H1 (cell line): ENCODE data around the gene PTPN9. TPM values are rescaled to one million over a fixed set of nuclear protein-coding genes. Genes with fewer than 3 reads are reported as not detected.

Experiments used
- CTCF ChIA-PET: fragments of 300-600 bp; sonication (Branson Sonifier 250); formaldehyde crosslinking; loops from one replicate; lab custom pipeline; 2021; ENCODE audit not compliant: partially characterized antibody; lab: Charles Lee
- POLR2A ChIA-PET: fragments of 300-600 bp; sonication (Branson Sonifier 250); formaldehyde crosslinking; loops from one replicate; lab custom pipeline; 2021; ENCODE audit warnings: inconsistent platforms; ENCODE audit not compliant: partially characterized antibody; lab: Charles Lee
- DNase-seq, 2 experiments: peaks; one replicate each; pipeline versions ENCODE4 v3.0.0 to v3.0.0-alpha.2; 2010 to 2022; ENCODE audit warnings: low spot score in 2 of 2, low read depth in 1 of 2, mixed read lengths in 1 of 2
- FAIRE-seq: peaks from 2 replicates; lab custom pipeline; 2011; peaks lifted over from hg19 to GRCh38; lab: Jason Lieb, UNC
- H2AFZ ChIP-seq: 2 replicates; pipeline ENCODE4 v1.8.1; 2012; ENCODE audit warnings: low read length, inconsistent platforms
- H2AK5ac ChIP-seq: 2 replicates; pipeline ENCODE4 v1.6.1; 2013; ENCODE audit warnings: low read depth, low read length
- H2BK120ac ChIP-seq: replicated peaks from 2 replicates; pipeline ENCODE3; 2013; ENCODE audit warnings: low read depth, low read length, inconsistent platforms
- H2BK12ac ChIP-seq: 2 replicates; pipeline ENCODE4 v1.6.1; 2013; ENCODE audit warnings: low read depth, low read length
- H2BK15ac ChIP-seq: 2 replicates; pipeline ENCODE4 v1.6.1; 2013; ENCODE audit warnings: low read length
- H2BK20ac ChIP-seq: 2 replicates; pipeline ENCODE4 v1.6.1; 2013; ENCODE audit warnings: low read length
- H2BK5ac ChIP-seq: 2 replicates; pipeline ENCODE4 v1.6.1; 2013; ENCODE audit warnings: low read depth, low read length
- H3K14ac ChIP-seq: 2 replicates; pipeline ENCODE4 v1.6.1; 2013; ENCODE audit warnings: inconsistent platforms; ENCODE audit not compliant: insufficient read length
- H3K18ac ChIP-seq: 2 replicates; pipeline ENCODE4 v1.6.1; 2013; ENCODE audit warnings: low read length; ENCODE audit errors: extremely low read depth
- H3K23ac ChIP-seq: 2 replicates; pipeline ENCODE4 v1.6.1; 2013; ENCODE audit warnings: inconsistent platforms; ENCODE audit not compliant: insufficient read length
- H3K23me2 ChIP-seq: 2 replicates; pipeline ENCODE4 v1.6.1; 2013; ENCODE audit warnings: low read depth, low read length
- H3K27ac ChIP-seq: 2 replicates; pipeline ENCODE4 v1.6.1; 2011; ENCODE audit warnings: low read depth, low read length, inconsistent platforms
- H3K27me3 ChIP-seq, 4 experiments: replicated peaks in 1 of 4; 1 replicate in 1 of 4; 2 replicates in 3 of 4; pipeline versions ENCODE4 v1.6.1 to v1.8.1; 2011 to 2013; ENCODE audit warnings: low read length in 3 of 4, mild to moderate bottlenecking in 3 of 4, inconsistent platforms in 2 of 4, mixed read lengths in 2 of 4, moderate library complexity in 1 of 4; ENCODE audit not compliant: control insufficient read depth in 3 of 4, insufficient read depth in 3 of 4; ENCODE audit errors: extremely low read depth in 1 of 4
- H3K36me3 ChIP-seq, 4 experiments: 2 replicates each; pipeline versions ENCODE4 v1.6.1 to v1.8.1; 2011 to 2013; ENCODE audit warnings: mild to moderate bottlenecking in 4 of 4, low read length in 3 of 4, moderate library complexity in 2 of 4, control low read depth in 1 of 4, inconsistent platforms in 1 of 4; ENCODE audit not compliant: insufficient read depth in 4 of 4, control insufficient read depth in 2 of 4
- H3K4ac ChIP-seq: replicated peaks from 2 replicates; pipeline ENCODE3; 2013; ENCODE audit warnings: low read length, low read depth, mixed read lengths, inconsistent platforms; ENCODE audit not compliant: insufficient read length
- H3K4me1 ChIP-seq, 4 experiments: replicated peaks in 1 of 4; 1 replicate in 1 of 4; 2 replicates in 3 of 4; pipeline versions ENCODE4 v1.6.1 to v1.8.1; 2011 to 2013; ENCODE audit warnings: low read length in 3 of 4, inconsistent platforms in 2 of 4, mixed read lengths in 1 of 4; ENCODE audit not compliant: insufficient read depth in 4 of 4, control insufficient read depth in 3 of 4
- H3K4me2 ChIP-seq, 2 experiments: 2 replicates each; pipeline versions ENCODE4 v1.6.1 to v1.8.1; 2011 to 2013; ENCODE audit warnings: low read depth in 2 of 2, low read length in 2 of 2, control low read depth in 1 of 2, inconsistent platforms in 1 of 2, mild to moderate bottlenecking in 1 of 2; ENCODE audit not compliant: insufficient read depth in 1 of 2
- H3K4me3 ChIP-seq, 4 experiments: fragments of 200-600, 300-600 bp in 1 of 4; sonication (generic), shearing (Covaris generic), sonication (Bioruptor Twin) in 1 of 4; 2 replicates each; pipeline versions ENCODE4 v1.5.1 to v1.8.1; 2011 to 2016; ENCODE audit warnings: low read length in 4 of 4, low read depth in 3 of 4, control low read depth in 2 of 4, inconsistent platforms in 2 of 4, mild to moderate bottlenecking in 2 of 4, mixed read lengths in 1 of 4, moderate library complexity in 1 of 4; ENCODE audit not compliant: insufficient read depth in 2 of 4; ENCODE audit errors: extremely low read depth in 1 of 4
- H3K56ac ChIP-seq: replicated peaks from 2 replicates; pipeline ENCODE3; 2013; ENCODE audit warnings: low read depth, mild to moderate bottlenecking, mixed read lengths, low read length, inconsistent platforms; ENCODE audit not compliant: insufficient read length
- H3K79me1 ChIP-seq: 2 replicates; pipeline ENCODE4 v1.6.1; 2013; ENCODE audit warnings: low read depth, low read length, control low read depth
- H3K79me2 ChIP-seq, 2 experiments: 2 replicates each; pipeline versions ENCODE4 v1.6.1 to v1.8.1; 2012 to 2013; ENCODE audit warnings: low read length in 2 of 2, mild to moderate bottlenecking in 2 of 2, inconsistent platforms in 1 of 2; ENCODE audit not compliant: insufficient read depth in 2 of 2, control insufficient read depth in 1 of 2
- H3K9ac ChIP-seq, 4 experiments: replicated peaks in 1 of 4; 1 replicate in 1 of 4; 2 replicates in 3 of 4; pipeline versions ENCODE4 v1.6.1 to v1.8.1; 2011 to 2013; ENCODE audit warnings: low read depth in 3 of 4, low read length in 3 of 4, control low read depth in 2 of 4, mild to moderate bottlenecking in 2 of 4, moderate library complexity in 2 of 4, inconsistent platforms in 1 of 4; ENCODE audit errors: extremely low read depth in 1 of 4
- H3K9me3 ChIP-seq, 2 experiments: 2 replicates each; pipeline versions ENCODE4 v1.6.1 to v1.8.1; 2012 to 2013; ENCODE audit warnings: mild to moderate bottlenecking in 2 of 2, moderate library complexity in 2 of 2, control low read depth in 1 of 2, inconsistent platforms in 1 of 2, low read depth in 1 of 2, low read length in 1 of 2, mixed read lengths in 1 of 2; ENCODE audit not compliant: insufficient read depth in 2 of 2
- H4K20me1 ChIP-seq, 2 experiments: replicated peaks in 1 of 2; 2 replicates each; pipeline versions ENCODE3 to v1.8.1; 2011 to 2013; ENCODE audit warnings: inconsistent platforms in 2 of 2, low read length in 2 of 2, mild to moderate bottlenecking in 1 of 2; ENCODE audit not compliant: insufficient read depth in 2 of 2, control insufficient read depth in 1 of 2
- H4K5ac ChIP-seq: 2 replicates; pipeline ENCODE4 v1.6.1; 2013; ENCODE audit warnings: low read length, low read depth, mixed read lengths, inconsistent platforms; ENCODE audit not compliant: insufficient read length
- H4K8ac ChIP-seq: 2 replicates; pipeline ENCODE4 v1.8.0; 2013; ENCODE audit warnings: mild to moderate bottlenecking, moderate library complexity, low read length, inconsistent platforms; ENCODE audit not compliant: insufficient read depth; ENCODE audit errors: extremely low read depth
- H4K91ac ChIP-seq: replicated peaks from 2 replicates; pipeline ENCODE3; 2013; ENCODE audit warnings: low read length, mixed read lengths, inconsistent platforms; ENCODE audit not compliant: insufficient read length
- ASH2L ChIP-seq: fragments of 200-600, 300-600 bp; sonication (generic); IDR thresholded peaks from one replicate; pipeline ENCODE4 v1.7.1; 2017; ENCODE audit warnings: low read length
- CBX8 ChIP-seq: fragments of 300-800, 300-1000 bp; sonication (generic); IDR thresholded peaks from 2 replicates; pipeline ENCODE4 v1.7.1; 2016; ENCODE audit warnings: low read depth, low read length, borderline replicate concordance
- FOSL1 ChIP-seq: IDR thresholded peaks from 2 replicates; pipeline ENCODE4 v1.6.1; 2011; ENCODE audit warnings: mild to moderate bottlenecking, low read depth, low read length, moderate library complexity; ENCODE audit not compliant: insufficient read depth
- GABPA ChIP-seq: IDR thresholded peaks from 2 replicates; pipeline ENCODE4 v1.6.1; 2011; ENCODE audit warnings: mild to moderate bottlenecking, low read length, moderate library complexity, borderline replicate concordance; ENCODE audit not compliant: insufficient read depth
- JUND ChIP-seq: IDR thresholded peaks from 2 replicates; pipeline ENCODE4 v1.6.1; 2011; ENCODE audit warnings: mild to moderate bottlenecking, improper control_type of control experiment, low read length
- MAFK ChIP-seq: IDR thresholded peaks from 2 replicates; pipeline ENCODE4 v1.6.1; 2012; ENCODE audit warnings: low read depth, mild to moderate bottlenecking, improper control_type of control experiment, low read length
- PHF8 ChIP-seq: fragments of 200-600 bp; sonication (generic); conservative IDR thresholded peaks from 2 replicates; pipeline ENCODE4 v1.7.1; 2012; ENCODE audit warnings: low read depth, mild to moderate bottlenecking, inconsistent platforms, low read length, moderate library complexity
- RBBP5 ChIP-seq: IDR thresholded peaks from 2 replicates; pipeline ENCODE4 v1.7.1; 2012; ENCODE audit warnings: low read depth, mild to moderate bottlenecking, inconsistent platforms, low read length, moderate library complexity, borderline replicate concordance
- SP1 ChIP-seq: IDR thresholded peaks from 2 replicates; pipeline ENCODE4 v1.6.1; 2011; ENCODE audit warnings: low read depth, low read length
- SP2 ChIP-seq: IDR thresholded peaks from 2 replicates; pipeline ENCODE4 v1.6.1; 2012; ENCODE audit warnings: mild to moderate bottlenecking, low read length, inconsistent platforms
- WGBS, 2 experiments: shearing (Covaris generic) in 1 of 2; methylation state at CpG; one replicate each; pipeline versions ENCODE4 v1.1.6 to v1.1.7; 2013 to 2015; ENCODE audit warnings: low lambda C conversion rate in 2 of 2, mixed read lengths in 2 of 2, inconsistent platforms in 1 of 2, low coverage in 1 of 2, missing lambda C conversion rate in 1 of 2; ENCODE audit not compliant: insufficient replicate concordance in 2 of 2, insufficient coverage in 1 of 2, insufficient read length in 1 of 2; ENCODE audit errors: extremely low coverage in 1 of 2, missing lambda C conversion rate in 1 of 2; 5-methylcytosine and 5-hydroxymethylcytosine counted together
- polyA plus RNA-seq, 7 experiments: library from polyadenylated mRNA; depleted of rRNA in 3 of 7; stranded (reverse) in 5 of 7; unstranded in 2 of 7; fragments of >200 nt in 5 of 7; fragments of 200-250 nt in 2 of 7; gene quantifications; 1 replicate in 5 of 7; 2 replicates in 1 of 7; 4 replicates in 1 of 7; pipeline versions ENCODE4 v1.2.1 to v1.2.3, GENCODE V29; 2011 to 2013; ENCODE audit warnings: missing spikeins in 2 of 7, mixed read lengths in 2 of 7
- total RNA-seq: library from RNA; stranded (reverse); fragmentation: NEBNext Ultra II Directional; extraction: Animal tissue kit (Norgen Biotek cat#: 25700); gene quantifications from 2 replicates; pipeline ENCODE4 v1.2.1, GENCODE V29; 2021

Gene PTPN9
- total and polyA plus RNA-seq, 2 of the 8 experiments (the other 6 are each of a cell fraction or from before 2014, with no cell fraction given): 46.6 to 57.4 TPM

DNA sequence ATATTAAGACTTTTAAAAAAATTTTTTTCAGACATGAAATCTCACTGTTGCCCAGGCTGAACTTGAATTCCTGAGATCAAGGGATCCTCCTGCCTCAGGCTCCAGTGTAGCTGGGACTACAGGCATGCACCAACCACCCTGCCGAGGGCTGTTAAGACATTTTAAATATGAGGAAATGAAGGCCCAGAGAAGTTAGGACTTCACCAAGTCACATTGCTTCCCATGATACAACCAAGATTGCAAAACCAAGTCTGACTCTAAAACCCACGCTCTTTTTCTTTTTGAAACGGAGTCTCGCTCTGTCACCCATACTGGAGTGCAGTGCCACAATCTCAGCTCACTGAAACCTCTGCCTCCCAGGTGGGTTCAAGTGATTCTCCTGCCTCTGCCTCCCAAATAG lies 28.0 kb downstream of the PTPN9 start:
- no peaks in the 10 kb centered on the region for H3K27me3 ChIP-seq
- no peak overlapping the region for H2AK5ac ChIP-seq
- no peak overlapping the region for H3K18ac ChIP-seq
- H4K8ac ChIP-seq: no peak overlapping the region
- no peak for DNase-seq
- no peaks in the 10 kb centered on the region for H3K9me3 ChIP-seq
- no peak overlapping the region for H3K56ac ChIP-seq
- H2BK5ac ChIP-seq: no peak overlapping the region
- H3K23me2 ChIP-seq: no peaks in the 10 kb centered on the region
- H3K9ac ChIP-seq: no peak overlapping the region; a peak in 1 of 7 replicates
- no peak overlapping the region for H3K27ac ChIP-seq
- H2BK15ac ChIP-seq: no peak overlapping the region
- H4K20me1 ChIP-seq: peaks cover 0 to 3% of the 10 kb centered on the region in 2 experiments
- no peak overlapping the region for H3K4me3 ChIP-seq
- H2BK12ac ChIP-seq: no peak overlapping the region
- no peak overlapping the region for H4K91ac ChIP-seq
- H2BK20ac ChIP-seq: no peak overlapping the region
- H3K79me1 ChIP-seq: peaks cover 7% of the 10 kb centered on the region
- H3K23ac ChIP-seq: no peak overlapping the region
- no peak overlapping the region for H2BK120ac ChIP-seq
- no peak overlapping the region for H2AFZ ChIP-seq
- H3K79me2 ChIP-seq: peaks cover 0 to 76% of the 10 kb centered on the region in 2 experiments; a peak in 2 of 4 replicates
- H3K4me2 ChIP-seq: no peak overlapping the region
- POLR2A ChIA-PET: interaction anchor here (1.1 to 1.2 kb wide), 2 partner anchors 23 to 96 kb away, joined by 3 read pairs; no protein-coding TSS in a partner anchor
- H3K4me1 ChIP-seq: peaks cover 0 to 3% (median 0%) of the 10 kb centered on the region in 4 experiments; a peak in 1 of 7 replicates
- CTCF ChIA-PET: interaction anchor here (1.2 to 1.8 kb wide), 2 partner anchors 18 to 46 kb away, joined by 3 to 6 read pairs; no protein-coding TSS in a partner anchor
- no peak overlapping the region for H3K14ac ChIP-seq
- H4K5ac ChIP-seq: no peak overlapping the region
- WGBS, 2 experiments: 95% methylated on average over 4 of the region's 4 CpGs; no CpG with 5 or more reads in 1 of the 2 experiments
- no peak for FAIRE-seq
- H3K4ac ChIP-seq: no peak overlapping the region
- no peaks in the 10 kb centered on the region for H3K36me3 ChIP-seq
- no peak for TF ChIP-seq JUND
- TF ChIP-seq ASH2L: no peak
- no peak for TF ChIP-seq MAFK
- TF ChIP-seq SP2: no peak
- TF ChIP-seq PHF8: no peak
- TF ChIP-seq FOSL1: no peak
- TF ChIP-seq CBX8: no peak
- TF ChIP-seq GABPA: no peak
- no peak for TF ChIP-seq RBBP5
- no peak for TF ChIP-seq SP1
